Loucy (cell line): ENCODE results near the gene TBX6.

ENCODE experiments used
- EZH2phosphoT487 ChIP-seq: fragments of 200-600 bp; IDR thresholded peaks from 2 replicates; pipeline ENCODE4 v1.6.1; 2018; ENCODE audit warnings: antibody characterized with exemption, mild to moderate bottlenecking, moderate library complexity, borderline replicate concordance
- TF ChIP-seq, protein P1 (sequence below): fragments of 200-600 bp; sonication (generic); conservative IDR thresholded peaks from 2 replicates; pipeline ENCODE4 v1.5.1; 2014; ENCODE audit warnings: mild to moderate bottlenecking, antibody characterized with exemption, low read length

DNA sequence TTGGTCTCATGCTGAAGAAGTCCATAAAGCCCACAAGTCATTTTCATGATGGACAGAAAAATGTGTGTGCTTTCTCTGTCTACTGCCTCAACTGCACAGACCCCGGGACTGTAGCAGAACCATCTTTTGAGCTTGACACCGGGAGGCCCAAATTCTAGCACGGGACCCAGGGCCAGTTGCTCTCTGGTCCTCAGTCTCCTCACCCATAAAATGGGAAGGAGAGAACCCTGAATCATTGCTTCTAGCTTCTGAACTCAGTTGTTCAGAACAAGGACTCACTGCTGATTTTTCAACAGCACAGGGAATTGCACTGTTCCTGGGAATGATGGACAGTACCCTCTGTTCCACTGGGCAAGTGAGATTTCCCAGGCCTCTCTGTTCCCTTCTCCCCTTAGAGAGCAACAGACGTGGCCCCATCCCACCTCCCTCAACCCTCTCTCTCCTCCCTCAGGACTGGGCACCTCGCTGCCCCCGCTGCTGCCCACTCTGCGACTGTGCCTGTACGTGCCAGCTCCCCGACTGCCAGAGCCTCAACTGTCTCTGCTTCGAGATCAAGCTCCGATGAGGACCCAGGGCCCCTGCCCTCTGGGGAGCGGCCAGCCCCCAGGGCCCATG is 28.3 kb downstream of the TBX6 start:
- TF ChIP-seq, protein P1, sequence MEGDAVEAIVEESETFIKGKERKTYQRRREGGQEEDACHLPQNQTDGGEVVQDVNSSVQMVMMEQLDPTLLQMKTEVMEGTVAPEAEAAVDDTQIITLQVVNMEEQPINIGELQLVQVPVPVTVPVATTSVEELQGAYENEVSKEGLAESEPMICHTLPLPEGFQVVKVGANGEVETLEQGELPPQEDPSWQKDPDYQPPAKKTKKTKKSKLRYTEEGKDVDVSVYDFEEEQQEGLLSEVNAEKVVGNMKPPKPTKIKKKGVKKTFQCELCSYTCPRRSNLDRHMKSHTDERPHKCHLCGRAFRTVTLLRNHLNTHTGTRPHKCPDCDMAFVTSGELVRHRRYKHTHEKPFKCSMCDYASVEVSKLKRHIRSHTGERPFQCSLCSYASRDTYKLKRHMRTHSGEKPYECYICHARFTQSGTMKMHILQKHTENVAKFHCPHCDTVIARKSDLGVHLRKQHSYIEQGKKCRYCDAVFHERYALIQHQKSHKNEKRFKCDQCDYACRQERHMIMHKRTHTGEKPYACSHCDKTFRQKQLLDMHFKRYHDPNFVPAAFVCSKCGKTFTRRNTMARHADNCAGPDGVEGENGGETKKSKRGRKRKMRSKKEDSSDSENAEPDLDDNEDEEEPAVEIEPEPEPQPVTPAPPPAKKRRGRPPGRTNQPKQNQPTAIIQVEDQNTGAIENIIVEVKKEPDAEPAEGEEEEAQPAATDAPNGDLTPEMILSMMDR = no peak
- TF ChIP-seq EZH2phosphoT487 = no peak
